HEK293 (cell line): ENCODE data around the gene ITGA8.

ENCODE experiments used
- CTCF ChIA-PET: fragments of 350-600 bp; formaldehyde crosslinking; extraction: SDS; loops from one replicate; lab custom pipeline; 2021; ENCODE audit warnings: antibody characterized with exemption; lab: Yijun Ruan, JAX
- POLR2A ChIA-PET: fragments of 300-600 bp; formaldehyde crosslinking; extraction: SDS; loops from one replicate; lab custom pipeline; 2020; ENCODE audit warnings: antibody characterized with exemption, inconsistent platforms; lab: Yijun Ruan, JAX
- H3K27ac ChIP-seq: fragments of 200-500 bp; sonication (Bioruptor generic); 2 replicates; pipeline ENCODE4 v1.5.1; 2014; ENCODE audit warnings: low read depth, low read length, control low read depth, inconsistent platforms; ENCODE audit errors: extremely low read depth
- H3K36me3 ChIP-seq, 2 experiments: fragments of 200-500 bp in 1 of 2; sonication (Bioruptor generic) in 1 of 2; 1 replicate in 1 of 2; 2 replicates in 1 of 2; pipeline ENCODE4 v1.5.1; 2014 to 2017; ENCODE audit warnings: inconsistent platforms in 2 of 2, low read length in 2 of 2; ENCODE audit not compliant: control insufficient read depth in 2 of 2, insufficient read depth in 1 of 2
- H3K4me1 ChIP-seq: fragments of 200-500 bp; sonication (Bioruptor generic); 2 replicates; pipeline ENCODE4 v1.5.1; 2014; ENCODE audit warnings: mild to moderate bottlenecking, low read length, inconsistent platforms; ENCODE audit not compliant: control insufficient read depth, insufficient read depth
- H3K4me3 ChIP-seq: 2 replicates; pipeline ENCODE4 v1.5.1; 2011; ENCODE audit warnings: low read depth, mild to moderate bottlenecking, control low read depth, low read length, moderate library complexity
- H3K9me3 ChIP-seq: fragments of 200-500 bp; sonication (Bioruptor generic); 2 replicates; pipeline ENCODE4 v1.5.1; 2014; ENCODE audit warnings: low read depth, low read length, inconsistent platforms; ENCODE audit not compliant: control insufficient read depth, insufficient read depth
- HOXC10 ChIP-seq: sonication (generic); formaldehyde crosslinking; IDR thresholded peaks from 2 replicates; pipeline ENCODE4 v1.8.1; 2023; ENCODE audit warnings: mild to moderate bottlenecking, missing genetic modification reagents
- REPIN1 ChIP-seq: fragments of 450-650 bp; formaldehyde crosslinking; IDR thresholded peaks from 2 replicates; pipeline ENCODE4 v1.5.1; 2017; ENCODE audit warnings: missing biosample characterization, missing genetic modification characterization, low read depth
- SETDB1 ChIP-seq: IDR thresholded peaks from one replicate; pipeline ENCODE4 v1.6.1; 2017; ENCODE audit warnings: mild to moderate bottlenecking, low read length, moderate library complexity, mixed read lengths; ENCODE audit not compliant: insufficient read length
- TRIM28 ChIP-seq: IDR thresholded peaks from 2 replicates; pipeline ENCODE4 v1.6.1; 2011; ENCODE audit warnings: low read length, control low read depth, borderline replicate concordance
- ZFHX2 ChIP-seq: fragments of 450-650 bp; formaldehyde crosslinking; conservative IDR thresholded peaks from 2 replicates; pipeline ENCODE4 v1.5.1; 2016; ENCODE audit warnings: missing biosample characterization, missing genetic modification characterization
- ZFP69B ChIP-seq: fragments of 450-650 bp; formaldehyde crosslinking; IDR thresholded peaks from 2 replicates; pipeline ENCODE4 v1.5.1; 2016; ENCODE audit warnings: missing biosample characterization, missing genetic modification characterization
- ZNF18 ChIP-seq: fragments of 450-650 bp; formaldehyde crosslinking; IDR thresholded peaks from 2 replicates; pipeline ENCODE4 v1.5.1; 2016; ENCODE audit warnings: missing biosample characterization, missing genetic modification characterization
- ZNF302 ChIP-seq: fragments of 450-650 bp; formaldehyde crosslinking; IDR thresholded peaks from 2 replicates; pipeline ENCODE4 v1.5.1; 2016; ENCODE audit warnings: missing biosample characterization, missing genetic modification characterization, low read depth
- ZNF514 ChIP-seq: fragments of 450-650 bp; formaldehyde crosslinking; IDR thresholded peaks from 2 replicates; pipeline ENCODE4 v1.5.1; 2016; ENCODE audit warnings: missing biosample characterization, missing genetic modification characterization
- ZNF529 ChIP-seq: fragments of 450-650 bp; formaldehyde crosslinking; IDR thresholded peaks from 2 replicates; pipeline ENCODE4 v1.5.1; 2017; ENCODE audit warnings: missing genetic modification characterization, missing biosample characterization; ENCODE audit not compliant: insufficient replicate concordance
- ZNF549 ChIP-seq: fragments of 450-650 bp; IDR thresholded peaks from 2 replicates; pipeline ENCODE4 v1.5.1; 2018; ENCODE audit warnings: missing biosample characterization, missing genetic modification characterization, mild to moderate bottlenecking, inconsistent platforms, moderate library complexity
- ZNF580 ChIP-seq: fragments of 450-650 bp; formaldehyde crosslinking; IDR thresholded peaks from 2 replicates; pipeline ENCODE4 v1.5.1; 2016; ENCODE audit warnings: missing biosample characterization, missing genetic modification characterization
- ZNF654 ChIP-seq: fragments of 450-650 bp; formaldehyde crosslinking; IDR thresholded peaks from 2 replicates; pipeline ENCODE4 v1.5.1; 2016; ENCODE audit warnings: low read depth, missing biosample characterization, missing genetic modification characterization
- ZNF658 ChIP-seq: fragments of 450-650 bp; formaldehyde crosslinking; IDR thresholded peaks from 2 replicates; pipeline ENCODE4; 2016; ENCODE audit warnings: missing biosample characterization, missing genetic modification characterization
- ZNF701 ChIP-seq: fragments of 450-650 bp; formaldehyde crosslinking; IDR thresholded peaks from 2 replicates; pipeline ENCODE4 v1.5.1; 2016; ENCODE audit warnings: missing biosample characterization, missing genetic modification characterization
- ZNF791 ChIP-seq: fragments of 450-650 bp; formaldehyde crosslinking; IDR thresholded peaks from 2 replicates; pipeline ENCODE4 v1.5.1; 2016; ENCODE audit warnings: missing biosample characterization, missing genetic modification characterization
- ZSCAN30 ChIP-seq: fragments of 450-650 bp; IDR thresholded peaks from 2 replicates; pipeline ENCODE4 v1.5.1; 2018; ENCODE audit warnings: missing biosample characterization, mild to moderate bottlenecking, missing genetic modification characterization, moderate library complexity
- TF ChIP-seq, protein P1 (sequence below): fragments of 450-650 bp; formaldehyde crosslinking; IDR thresholded peaks from 2 replicates; pipeline ENCODE4; 2016; ENCODE audit warnings: missing biosample characterization, missing genetic modification characterization
- TF ChIP-seq, protein P2 (sequence below): fragments of 450-650 bp; formaldehyde crosslinking; IDR thresholded peaks from 2 replicates; pipeline ENCODE4 v1.5.1; 2016; ENCODE audit warnings: missing biosample characterization, missing genetic modification characterization

Gene ITGA8

GRCh38 chr10:15759265-15759664 is 39.5 kb upstream of the ITGA8 start:
- Histone ChIP-seq H3K9me3 (no peaks in the 10 kb centered on the region), H3K27ac (no peak overlapping the region), H3K4me1 (no peaks in the 10 kb centered on the region), H3K4me3 (no peak overlapping the region), H3K36me3 (no peaks in the 10 kb centered on the region)
- ChIA-PET POLR2A (no interaction called here), CTCF (no interaction called here)
- TF ChIP-seq ZNF658 (tag by site-specific recombination), result no peak
- TF ChIP-seq ZFP69B (tag by site-specific recombination), result no peak
- no peak for TF ChIP-seq TRIM28
- no peak for TF ChIP-seq ZNF580 (tag by site-specific recombination)
- TF ChIP-seq ZNF701, result no peak
- TF ChIP-seq ZNF302 (tag by site-specific recombination), result no peak
- TF ChIP-seq ZNF549, result no peak
- TF ChIP-seq REPIN1 (tag by site-specific recombination), result no peak
- TF ChIP-seq ZNF514 (tag by site-specific recombination), result no peak
- no peak for TF ChIP-seq ZNF654 (tag by site-specific recombination)
- TF ChIP-seq HOXC10 (CRISPR knock-in tag), result no peak
- TF ChIP-seq SETDB1, result no peak
- TF ChIP-seq ZFHX2, result no peak
- TF ChIP-seq ZSCAN30 (tag by site-specific recombination), result no peak
- TF ChIP-seq, protein P1, sequence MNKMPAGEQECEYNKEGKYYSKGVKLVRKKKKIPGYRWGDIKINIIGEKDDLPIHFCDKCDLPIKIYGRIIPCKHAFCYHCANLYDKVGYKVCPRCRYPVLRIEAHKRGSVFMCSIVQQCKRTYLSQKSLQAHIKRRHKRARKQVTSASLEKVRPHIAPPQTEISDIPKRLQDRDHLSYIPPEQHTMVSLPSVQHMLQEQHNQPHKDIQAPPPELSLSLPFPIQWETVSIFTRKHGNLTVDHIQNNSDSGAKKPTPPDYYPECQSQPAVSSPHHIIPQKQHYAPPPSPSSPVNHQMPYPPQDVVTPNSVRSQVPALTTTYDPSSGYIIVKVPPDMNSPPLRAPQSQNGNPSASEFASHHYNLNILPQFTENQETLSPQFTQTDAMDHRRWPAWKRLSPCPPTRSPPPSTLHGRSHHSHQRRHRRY, result no peak
- no peak for TF ChIP-seq ZNF791 (tag by site-specific recombination)

- Histone ChIP-seq H3K4me1 (no peaks in the 10 kb centered on the region), H3K4me3 (no peak overlapping the region), H3K9me3 (no peaks in the 10 kb centered on the region), H3K36me3 (no peaks in the 10 kb centered on the region), H3K27ac (no peak overlapping the region)
- ChIA-PET POLR2A (no interaction called here), CTCF (interaction anchor here (1.1 to 1.2 kb wide), 2 partner anchors 14 to 16 kb away, joined by 3 read pairs; no protein-coding TSS in a partner anchor)
- TF ChIP-seq, protein P2, sequence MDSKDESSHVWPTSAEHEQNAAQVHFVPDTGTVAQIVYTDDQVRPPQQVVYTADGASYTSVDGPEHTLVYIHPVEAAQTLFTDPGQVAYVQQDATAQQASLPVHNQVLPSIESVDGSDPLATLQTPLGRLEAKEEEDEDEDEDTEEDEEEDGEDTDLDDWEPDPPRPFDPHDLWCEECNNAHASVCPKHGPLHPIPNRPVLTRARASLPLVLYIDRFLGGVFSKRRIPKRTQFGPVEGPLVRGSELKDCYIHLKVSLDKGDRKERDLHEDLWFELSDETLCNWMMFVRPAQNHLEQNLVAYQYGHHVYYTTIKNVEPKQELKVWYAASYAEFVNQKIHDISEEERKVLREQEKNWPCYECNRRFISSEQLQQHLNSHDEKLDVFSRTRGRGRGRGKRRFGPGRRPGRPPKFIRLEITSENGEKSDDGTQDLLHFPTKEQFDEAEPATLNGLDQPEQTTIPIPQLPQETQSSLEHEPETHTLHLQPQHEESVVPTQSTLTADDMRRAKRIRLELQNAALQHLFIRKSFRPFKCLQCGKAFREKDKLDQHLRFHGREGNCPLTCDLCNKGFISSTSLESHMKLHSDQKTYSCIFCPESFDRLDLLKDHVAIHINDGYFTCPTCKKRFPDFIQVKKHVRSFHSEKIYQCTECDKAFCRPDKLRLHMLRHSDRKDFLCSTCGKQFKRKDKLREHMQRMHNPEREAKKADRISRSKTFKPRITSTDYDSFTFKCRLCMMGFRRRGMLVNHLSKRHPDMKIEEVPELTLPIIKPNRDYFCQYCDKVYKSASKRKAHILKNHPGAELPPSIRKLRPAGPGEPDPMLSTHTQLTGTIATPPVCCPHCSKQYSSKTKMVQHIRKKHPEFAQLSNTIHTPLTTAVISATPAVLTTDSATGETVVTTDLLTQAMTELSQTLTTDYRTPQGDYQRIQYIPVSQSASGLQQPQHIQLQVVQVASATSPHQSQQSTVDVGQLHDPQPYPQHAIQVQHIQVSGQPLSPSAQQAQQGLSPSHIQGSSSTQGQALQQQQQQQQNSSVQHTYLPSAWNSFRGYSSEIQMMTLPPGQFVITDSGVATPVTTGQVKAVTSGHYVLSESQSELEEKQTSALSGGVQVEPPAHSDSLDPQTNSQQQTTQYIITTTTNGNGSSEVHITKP, result no peak
- TF ChIP-seq ZNF529 (tag by site-specific recombination) (no peak), ZNF18 (tag by site-specific recombination) (no peak)
These were observed 38.9 kb upstream of the ITGA8 start for GRCh38 chr10:15758618-15759017.
